T-cell (primary cell): Measurements from ENCODE around the gene MAST3. TPM values are rescaled to one million over a fixed set of nuclear protein-coding genes. Genes with fewer than 3 reads are reported as not detected.

ENCODE experiments used
- ATAC-seq, 4 experiments: fragments of 200-7000 bp in 3 of 4; fragments of 150-1000 bp in 1 of 4; cut with Tn5 transposase; replicated peaks in 1 of 4; 1 replicate in 3 of 4; 2 replicates in 1 of 4; pipeline ENCODE4 v1.10.0; 2021; ENCODE audit warnings: moderate library complexity in 3 of 4, mild to moderate bottlenecking in 2 of 4, moderate number of reproducible peaks in 1 of 4
- CTCF ChIA-PET, 2 donors: fragments of 300-600 bp; sonication (Branson Sonifier 250); formaldehyde crosslinking; loops; one replicate each; lab custom pipeline; 2022; ENCODE audit warnings: antibody characterized with exemption in 2 of 2; lab: Charles Lee
- POLR2A ChIA-PET, 2 donors: fragments of 300-600 bp; sonication (Branson Sonifier 250); formaldehyde crosslinking; loops; one replicate each; lab custom pipeline; 2022; ENCODE audit warnings: antibody characterized with exemption in 2 of 2; lab: Charles Lee
- DNase-seq, 35 experiments: peaks; one replicate each; pipeline versions ENCODE4 v3.0.0 to v3.0.0-alpha.2; 2013 to 2023
- H3K27ac ChIP-seq: one replicate; pipeline ENCODE4 v1.5.1; 2013; ENCODE audit warnings: low read length
- H3K27me3 ChIP-seq, 2 experiments: replicated peaks in 1 of 2; 1 replicate in 1 of 2; 2 replicates in 1 of 2; pipeline versions ENCODE4 v1.6.1 to v1.7.0; 2013; ENCODE audit warnings: low read length in 1 of 2, mixed read lengths in 1 of 2; ENCODE audit not compliant: control insufficient read depth in 2 of 2, insufficient read depth in 2 of 2; ENCODE audit errors: extremely low read depth in 1 of 2
- H3K36me3 ChIP-seq, 2 donors: 1 replicate in 1 of 2; 2 replicates in 1 of 2; pipeline versions ENCODE4 v1.6.1 to v1.7.0; 2013; ENCODE audit warnings: low read length in 1 of 2; ENCODE audit not compliant: control insufficient read depth in 2 of 2, insufficient read depth in 1 of 2; ENCODE audit errors: extremely low read depth in 1 of 2
- H3K4me1 ChIP-seq, 2 experiments: 1 replicate in 1 of 2; 2 replicates in 1 of 2; pipeline versions ENCODE4 v1.6.1 to v1.7.0; 2013; ENCODE audit warnings: low read length in 2 of 2, mixed read lengths in 1 of 2; ENCODE audit not compliant: insufficient read depth in 2 of 2, control insufficient read depth in 1 of 2; ENCODE audit errors: extremely low read depth in 1 of 2
- H3K4me3 ChIP-seq, 2 donors: 1 replicate in 1 of 2; 2 replicates in 1 of 2; pipeline versions ENCODE4 v1.5.1 to v1.7.0; 2013; ENCODE audit warnings: mild to moderate bottlenecking in 2 of 2, low read length in 1 of 2, moderate library complexity in 1 of 2; ENCODE audit not compliant: control insufficient read depth in 1 of 2; ENCODE audit errors: extremely low read depth in 1 of 2
- H3K9me3 ChIP-seq: 2 replicates; pipeline ENCODE4 v1.7.0; 2013
- H3K27ac Mint-ChIP-seq, 2 donors: one replicate each; pipeline ENCODE4 v1.8.0; 2020 to 2021; ENCODE audit warnings: mild to moderate bottlenecking in 2 of 2, mixed read lengths in 2 of 2
- H3K27me3 Mint-ChIP-seq, 2 donors: one replicate each; pipeline ENCODE4 v1.8.0; 2021 to 2022; ENCODE audit warnings: mixed read lengths in 2 of 2
- H3K36me3 Mint-ChIP-seq: one replicate; pipeline ENCODE4 v1.8.0; 2021; ENCODE audit warnings: mixed read lengths
- H3K4me1 Mint-ChIP-seq, 3 donors: one replicate each; pipeline ENCODE4 v1.8.0; 2020 to 2022; ENCODE audit warnings: mixed read lengths in 3 of 3, mild to moderate bottlenecking in 1 of 3
- H3K4me3 Mint-ChIP-seq, 3 donors: one replicate each; pipeline ENCODE4 v1.8.0; 2020 to 2022; ENCODE audit warnings: mild to moderate bottlenecking in 3 of 3, mixed read lengths in 3 of 3, moderate library complexity in 3 of 3
- H3K9me3 Mint-ChIP-seq, 3 donors: one replicate each; pipeline ENCODE4 v1.8.0; 2020 to 2022; ENCODE audit warnings: mixed read lengths in 3 of 3
- WGBS: methylation state at CpG from one replicate; pipeline ENCODE4 v1.1.5; 2013; ENCODE audit warnings: missing lambda C conversion rate; ENCODE audit not compliant: insufficient coverage; 5-methylcytosine and 5-hydroxymethylcytosine counted together
- total RNA-seq, 35 experiments: library from RNA in 6 of 35; stranded (reverse) in 6 of 35; fragments of 120-200 nt in 1 of 35; gene quantifications; one replicate each; pipeline versions ENCODE4 v1.2.1 to v1.2.4 and lab custom pipeline; 2013 to 2026

Gene MAST3
- total RNA-seq, 5 donors from 2014 or later (not counting 1 experiment from before 2014, with no cell fraction given) = 42.0 to 60.2 (median 53.2) TPM

- no peak overlapping the region for H3K4me3 Mint-ChIP-seq
- DNase-seq (peak in 28 of 35 experiments; percentile 30 to 77 (median 52)), ATAC-seq (peak; percentile 78 to 93 (median 90))
- Histone ChIP-seq H3K27me3 (no peaks in the 10 kb centered on the region), H3K27ac (no peak overlapping the region), H3K4me3 (no peak overlapping the region), H3K9me3 (no peaks in the 10 kb centered on the region), H3K4me1 (peaks cover 0 to 10% of the 10 kb centered on the region in 2 experiments), H3K36me3 (peaks cover 22 to 27% of the 10 kb centered on the region in 2 donors)
- no peaks in the 10 kb centered on the region for H3K27me3 Mint-ChIP-seq
- no peaks in the 10 kb centered on the region for H3K9me3 Mint-ChIP-seq
- peaks cover 0 to 8% (median 3%) of the 10 kb centered on the region in 3 donors for H3K4me1 Mint-ChIP-seq
- POLR2A ChIA-PET = no interaction called here
- H3K36me3 Mint-ChIP-seq = peaks cover 22% of the 10 kb centered on the region
- CTCF ChIA-PET = interaction anchor here in 1 of 2 donors (0.6 to 1.0 kb wide), 3 partner anchors 64 to 195 kb away, joined by 3 to 7 read pairs (median 3); no protein-coding TSS in a partner anchor
- no peak overlapping the region for H3K27ac Mint-ChIP-seq
- 64% methylated on average over 8 of the region's 14 CpGs for WGBS
Measured at GRCh38 chr19:18167975-18168645, 70.5 kb downstream of the MAST3 start.

GRCh38 chr19:18168673-18169381 is 71.2 kb downstream of the MAST3 start:
- POLR2A ChIA-PET = no interaction called here
- Mint-ChIP-seq H3K36me3 (peaks cover 18% of the 10 kb centered on the region), H3K4me1 (peaks cover 0 to 11% (median 6%) of the 10 kb centered on the region in 3 donors), H3K4me3 (no peak overlapping the region), H3K27ac (no peak overlapping the region), H3K9me3 (no peaks in the 10 kb centered on the region), H3K27me3 (no peaks in the 10 kb centered on the region)
- H3K27ac ChIP-seq = no peak overlapping the region
- H3K27me3 ChIP-seq = no peaks in the 10 kb centered on the region
- no peak overlapping the region for H3K4me3 ChIP-seq
- DNase-seq (no peak), ATAC-seq (no peak)
- 95% methylated on average over 66 of the region's 66 CpGs for WGBS
- H3K9me3 ChIP-seq = no peaks in the 10 kb centered on the region
- peaks cover 0 to 15% of the 10 kb centered on the region in 2 experiments for H3K4me1 ChIP-seq
- CTCF ChIA-PET = interaction anchor here (0.6 to 1.0 kb wide), 4 partner anchors 22 to 236 kb away, joined by 3 to 8 read pairs (median 4); no protein-coding TSS in a partner anchor
- H3K36me3 ChIP-seq = peaks cover 19 to 21% of the 10 kb centered on the region in 2 donors

DNA sequence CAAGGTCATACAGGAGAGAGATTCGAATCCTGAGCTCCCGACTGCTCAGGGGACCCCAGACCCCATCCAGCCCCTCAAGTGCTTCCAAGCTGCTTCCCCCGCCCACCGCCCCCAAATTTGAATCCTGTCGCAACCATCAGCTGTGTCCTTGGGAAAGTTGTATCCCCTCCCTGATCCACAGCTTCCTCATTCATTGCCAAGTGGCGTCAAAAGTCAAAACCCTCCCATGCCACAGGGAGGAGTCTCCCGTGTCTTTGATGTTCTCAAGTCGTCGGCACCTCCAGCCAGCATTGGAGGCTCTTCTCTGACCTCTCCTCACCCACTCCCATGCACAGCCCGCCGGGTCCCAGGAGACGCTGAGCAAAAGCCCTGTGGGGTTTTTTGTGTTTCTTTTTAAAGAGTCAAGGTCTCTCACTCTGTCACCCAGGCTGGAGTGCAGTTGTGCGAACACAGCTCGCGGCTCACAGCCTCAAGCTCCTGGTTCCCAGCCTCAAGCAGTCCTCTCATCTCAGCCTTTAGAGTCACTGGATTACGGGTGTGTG is 73.2 kb downstream of the MAST3 start:
- 88% methylated on average over 10 of the region's 16 CpGs for WGBS
- H3K4me3 ChIP-seq = no peak overlapping the region
- no peak overlapping the region for H3K4me3 Mint-ChIP-seq
- H3K27ac Mint-ChIP-seq = peak overlapping the region in 1 of 2 donors; percentile 30
- peaks cover 15% of the 10 kb centered on the region for H3K36me3 Mint-ChIP-seq
- no peaks in the 10 kb centered on the region for H3K27me3 Mint-ChIP-seq
- peaks cover 2 to 27% of the 10 kb centered on the region in 2 experiments for H3K4me1 ChIP-seq
- POLR2A ChIA-PET = interaction anchor here in 1 of 2 donors (0.6 kb wide), 1 partner anchor 133 kb away, joined by 4 read pairs; no protein-coding TSS in a partner anchor
- no peaks in the 10 kb centered on the region for H3K9me3 Mint-ChIP-seq
- peak in 1 of 35 experiments; percentile 31 for DNase-seq
- peaks cover 0 to 3% of the 10 kb centered on the region in 2 experiments for H3K27me3 ChIP-seq
- peaks cover 0 to 25% (median 15%) of the 10 kb centered on the region in 3 donors for H3K4me1 Mint-ChIP-seq
- H3K36me3 ChIP-seq = peaks cover 15 to 16% of the 10 kb centered on the region in 2 donors
- no peak overlapping the region for H3K27ac ChIP-seq
- no peak for ATAC-seq
- CTCF ChIA-PET = no interaction called here
- H3K9me3 ChIP-seq = no peaks in the 10 kb centered on the region

DNA sequence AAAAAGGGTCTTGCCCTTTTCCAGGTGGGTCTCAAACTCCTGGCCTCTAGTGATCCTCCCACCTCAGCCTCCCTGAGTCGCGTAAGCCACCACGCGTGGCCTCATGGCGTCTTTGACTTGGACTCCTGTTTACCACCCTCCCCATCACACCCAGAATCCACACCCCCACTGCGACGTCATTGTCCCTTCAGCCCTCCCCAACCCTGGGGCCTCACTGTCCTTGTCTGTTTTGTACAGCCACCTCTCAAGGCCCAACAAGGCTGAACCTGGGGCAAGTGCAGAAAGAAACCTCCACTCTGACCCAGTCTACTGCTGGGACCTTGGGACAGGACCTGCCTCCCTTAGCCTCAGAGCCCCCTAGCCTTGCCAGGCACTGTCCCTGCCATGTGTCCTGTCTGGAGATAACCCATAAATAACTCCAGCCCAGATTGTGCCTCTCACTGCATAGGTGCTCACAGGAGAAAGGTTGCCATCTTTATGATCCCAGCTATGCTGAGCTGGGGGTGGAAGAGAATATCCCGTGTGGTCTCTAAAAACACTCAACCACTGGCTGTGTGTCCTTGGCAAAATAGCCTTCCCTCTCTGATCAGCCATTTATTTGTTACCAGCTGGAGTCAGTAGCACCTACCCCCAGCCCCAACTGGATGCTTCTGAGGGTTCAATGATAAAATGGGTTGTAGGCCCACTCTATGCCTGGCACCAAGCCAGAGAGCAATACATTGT is 74.2 kb downstream of the MAST3 start:
- CTCF ChIA-PET = no interaction called here
- peaks cover 0 to 25% (median 15%) of the 10 kb centered on the region in 3 donors for H3K4me1 Mint-ChIP-seq
- peak overlapping the region; percentile 58 to 65 for H3K27ac Mint-ChIP-seq
- 88% methylated on average over 7 of the region's 8 CpGs for WGBS
- H3K9me3 Mint-ChIP-seq = no peaks in the 10 kb centered on the region
- Histone ChIP-seq H3K4me3 (no peak overlapping the region), H3K27me3 (peaks cover 0 to 3% of the 10 kb centered on the region in 2 experiments), H3K36me3 (peaks cover 8 to 12% of the 10 kb centered on the region in 2 donors), H3K27ac (no peak overlapping the region), H3K4me1 (peaks cover 2 to 27% of the 10 kb centered on the region in 2 experiments), H3K9me3 (no peaks in the 10 kb centered on the region)
- H3K36me3 Mint-ChIP-seq = peaks cover 14% of the 10 kb centered on the region
- H3K4me3 Mint-ChIP-seq = no peak overlapping the region
- no peak for ATAC-seq
- DNase-seq = no peak
- no peaks in the 10 kb centered on the region for H3K27me3 Mint-ChIP-seq
- POLR2A ChIA-PET = no interaction called here

- 80% methylated on average over 5 of the region's 7 CpGs for WGBS
- no peaks in the 10 kb centered on the region for H3K9me3 ChIP-seq
Measured at GRCh38 chr19:18172331-18173053, 74.9 kb downstream of the MAST3 start.

More at GRCh38 chr19:18172331-18173053, 74.9 kb downstream of the MAST3 start:
- no peak for DNase-seq
- Histone ChIP-seq H3K36me3 (peaks cover under 1 to 6% of the 10 kb centered on the region in 2 donors), H3K27ac (no peak overlapping the region), H3K4me1 (peaks cover 2 to 27% of the 10 kb centered on the region in 2 experiments), H3K4me3 (no peak overlapping the region), H3K27me3 (peaks cover 0 to 3% of the 10 kb centered on the region in 2 experiments)
- peaks cover 16% of the 10 kb centered on the region for H3K36me3 Mint-ChIP-seq
- ATAC-seq = no peak
- peak overlapping the region in 2 of 3 donors; percentile 55 to 93 for H3K4me3 Mint-ChIP-seq
- peak overlapping the region; percentile 43 to 69 for H3K27ac Mint-ChIP-seq
- ChIA-PET POLR2A (no interaction called here), CTCF (no interaction called here)
- peaks cover 0 to 25% (median 15%) of the 10 kb centered on the region in 3 donors for H3K4me1 Mint-ChIP-seq
- no peaks in the 10 kb centered on the region for H3K27me3 Mint-ChIP-seq
- no peaks in the 10 kb centered on the region for H3K9me3 Mint-ChIP-seq
